GM18867 (cell line): ENCODE data around the gene ATPAF2.

Experiments
- ATAC-seq: cut with Tn5 transposase; IDR thresholded peaks from one replicate; pipeline ENCODE4 v1.9.1; 2021; ENCODE audit warnings: mild to moderate bottlenecking, moderate library complexity; ENCODE audit not compliant: unreplicated experiment

ATPAF2 gene

DNA sequence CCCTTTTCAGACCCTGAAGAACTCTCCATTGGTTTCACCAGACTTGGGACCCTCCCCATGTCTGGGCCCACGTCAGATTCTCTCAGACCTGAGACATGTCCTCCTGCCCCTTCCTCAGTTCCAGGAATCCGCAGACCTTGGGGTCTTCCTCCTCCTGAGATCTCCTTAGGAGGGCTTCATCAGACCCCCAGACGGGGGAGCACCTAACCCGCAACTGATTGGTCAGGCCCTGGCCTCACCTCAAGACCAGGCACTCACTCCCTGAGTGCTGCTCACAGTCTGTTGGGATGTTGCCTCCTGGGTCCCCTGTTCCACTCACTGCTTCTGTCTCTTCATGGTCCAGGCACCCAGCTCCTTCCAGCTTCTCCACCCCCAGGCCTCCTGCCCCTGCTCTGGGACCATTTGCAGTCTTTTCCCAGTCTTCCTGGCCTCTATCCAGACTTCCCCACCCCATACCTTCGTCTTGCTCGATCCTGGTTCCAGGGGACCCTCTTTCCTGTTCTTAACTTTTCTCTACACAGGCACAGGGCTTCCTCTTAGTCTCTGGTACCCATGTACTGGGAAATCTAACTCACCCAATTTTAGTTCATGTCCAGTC lies 1.4 kb upstream of the ATPAF2 start:
- no peak for ATAC-seq

DNA sequence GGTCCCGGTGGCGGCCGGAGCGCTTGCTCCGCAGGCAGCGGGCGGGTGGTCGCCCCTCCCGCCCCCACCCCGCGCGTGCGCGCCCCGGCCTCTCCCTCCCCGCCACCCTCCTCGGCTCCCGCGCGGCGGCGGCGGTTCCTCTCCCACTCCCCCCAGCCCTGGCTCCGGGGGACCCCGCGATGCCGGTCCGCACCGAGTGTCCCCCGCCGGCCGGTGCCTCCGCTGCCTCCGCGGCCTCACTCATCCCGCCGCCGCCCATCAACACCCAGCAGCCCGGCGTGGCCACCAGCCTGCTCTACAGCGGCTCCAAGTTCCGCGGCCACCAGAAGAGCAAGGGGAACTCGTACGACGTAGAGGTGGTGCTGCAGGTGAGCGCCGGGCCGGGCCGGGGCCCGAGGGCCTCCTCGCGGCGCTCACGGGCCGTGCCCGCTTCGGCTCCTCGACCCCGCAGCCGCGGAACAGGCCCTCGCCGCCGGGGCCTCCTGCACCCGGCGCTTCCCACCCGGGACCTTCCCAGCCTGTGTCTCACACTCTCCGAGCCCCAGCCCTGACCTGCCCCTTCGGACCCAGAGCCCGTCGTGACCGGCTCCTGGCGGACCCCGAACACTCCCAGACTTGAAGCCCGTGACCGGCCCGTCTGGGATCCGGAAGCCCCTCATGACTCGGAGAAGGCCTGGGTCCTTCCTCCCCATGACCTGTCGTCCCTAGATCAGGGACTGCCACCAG lies 730 bp upstream of the ATPAF2 start:
- peak; percentile 33 for ATAC-seq

DNA sequence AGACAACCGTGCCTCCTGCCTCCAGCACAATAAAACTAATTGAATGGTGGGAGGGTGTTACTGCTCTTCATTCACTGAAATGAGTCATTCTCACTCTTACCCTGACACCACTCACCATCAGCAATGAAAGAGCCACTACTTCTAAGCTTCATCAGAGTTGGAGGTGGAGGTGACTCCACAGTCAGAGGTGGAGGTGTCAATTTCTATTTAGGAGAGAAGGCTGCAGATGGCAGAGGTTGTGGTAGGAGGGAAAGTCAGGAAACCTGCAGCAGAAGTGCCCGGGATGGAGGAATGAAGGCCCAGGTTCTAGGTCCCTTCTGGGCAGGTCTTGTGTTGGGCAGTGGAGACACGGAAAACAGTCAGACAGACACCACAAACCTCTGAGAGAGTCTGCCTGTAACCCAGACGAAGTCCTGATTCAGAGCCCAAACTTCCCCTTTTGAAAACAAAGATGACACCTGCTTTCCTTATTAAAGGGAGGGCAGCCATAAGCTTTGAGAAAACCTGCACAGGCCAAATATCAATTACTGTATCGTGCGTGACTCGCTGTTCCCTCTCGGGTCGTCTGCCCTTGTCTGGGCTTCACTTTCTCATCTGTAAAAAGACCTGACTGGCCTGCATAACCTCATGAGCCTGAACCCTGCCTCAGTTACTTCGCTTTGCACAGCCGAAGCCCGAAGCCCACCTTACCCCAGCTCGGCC lies 668 bp downstream of the ATPAF2 start:
- no peak for ATAC-seq

DNA sequence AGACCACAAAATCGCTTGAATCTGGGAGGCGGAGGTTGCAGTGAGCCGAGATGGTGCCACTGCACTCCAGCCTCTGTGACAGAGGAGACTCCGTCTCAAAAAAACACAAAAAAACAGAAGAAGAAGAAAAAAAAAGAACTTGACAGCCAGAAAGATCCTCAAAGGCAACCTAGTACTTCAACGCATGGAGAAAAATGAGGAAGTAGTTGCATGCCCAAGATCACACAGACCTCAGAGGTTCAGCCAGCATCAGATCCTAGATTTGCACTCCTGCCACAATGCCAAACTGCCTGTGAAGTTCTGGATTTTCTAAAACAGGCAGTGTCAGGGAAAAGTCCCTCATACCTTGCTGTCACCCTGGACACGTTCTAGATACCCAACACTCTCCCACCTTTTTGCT lies 1.5 kb downstream of the ATPAF2 start:
- no peak for ATAC-seq

DNA sequence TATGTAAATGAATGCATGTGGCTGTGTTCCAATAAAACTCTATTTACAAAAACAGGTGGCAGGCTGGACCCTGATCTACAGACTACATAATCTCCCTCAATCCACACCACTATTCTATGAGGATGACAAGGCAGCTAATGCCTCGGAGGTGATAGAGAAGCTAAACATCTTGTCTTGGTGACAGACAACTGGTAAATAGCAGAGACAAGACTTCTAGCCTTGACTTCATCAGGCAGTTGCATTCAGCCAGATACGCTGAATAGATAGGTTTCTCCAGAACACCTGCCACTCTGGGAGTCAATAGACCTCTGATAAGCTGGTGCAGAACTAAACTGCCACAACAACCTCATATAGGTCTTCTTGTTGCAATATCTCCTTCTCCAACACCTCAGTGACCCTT lies 3.3 kb downstream of the ATPAF2 start:
- no peak for ATAC-seq

DNA sequence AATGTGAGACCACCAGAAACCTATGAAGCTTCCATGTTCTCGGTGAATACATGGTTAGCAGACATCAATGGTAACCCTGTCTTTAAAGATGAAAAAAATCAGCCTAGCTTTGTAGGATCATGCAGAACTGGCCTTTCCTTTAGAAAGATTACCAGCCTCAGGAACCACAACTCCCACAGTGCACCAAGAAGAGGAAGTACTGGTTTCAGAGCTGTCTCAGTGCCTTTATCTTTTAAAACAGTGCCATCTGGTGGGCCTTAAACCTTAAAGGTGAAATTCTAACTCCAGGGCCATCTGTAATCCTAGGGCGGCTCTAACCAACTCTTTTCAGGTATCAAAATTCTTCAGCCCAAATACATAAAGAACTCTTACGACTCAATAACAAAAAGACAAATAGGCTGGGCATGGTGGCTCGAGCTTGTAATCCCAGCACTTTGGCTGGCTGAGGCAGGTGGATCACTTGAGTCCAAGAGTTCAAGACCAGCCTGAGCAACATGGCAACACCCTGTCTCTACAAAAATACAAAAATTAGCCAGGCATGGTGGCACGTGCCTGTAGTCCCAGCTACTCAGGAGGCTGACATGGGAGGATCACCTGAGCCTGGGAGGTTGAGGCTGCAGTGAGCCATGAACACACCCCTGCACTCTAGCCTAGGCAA lies 5.4 kb downstream of the ATPAF2 start:
- ATAC-seq: peak; percentile 65

DNA sequence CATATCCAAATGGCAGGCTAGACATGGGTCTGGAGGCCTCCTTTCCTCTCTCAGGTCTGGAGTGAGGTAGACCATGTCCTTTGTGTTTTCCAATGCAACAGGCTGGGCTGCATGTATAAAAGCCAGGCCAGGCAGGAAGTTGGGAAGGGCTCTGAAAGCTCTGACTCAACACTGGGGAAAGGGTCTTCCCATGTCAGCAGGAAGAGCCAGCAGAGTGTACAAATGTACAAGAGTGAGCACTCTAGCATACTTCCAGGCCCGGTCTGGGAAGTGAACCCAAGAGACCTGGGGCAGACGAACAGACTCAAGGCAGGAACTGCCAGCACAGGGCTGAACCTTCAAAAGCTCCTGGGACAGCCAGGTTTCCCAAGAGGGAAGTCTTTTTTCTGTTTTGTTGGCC lies 7.0 kb downstream of the ATPAF2 start:
- ATAC-seq: no peak

DNA sequence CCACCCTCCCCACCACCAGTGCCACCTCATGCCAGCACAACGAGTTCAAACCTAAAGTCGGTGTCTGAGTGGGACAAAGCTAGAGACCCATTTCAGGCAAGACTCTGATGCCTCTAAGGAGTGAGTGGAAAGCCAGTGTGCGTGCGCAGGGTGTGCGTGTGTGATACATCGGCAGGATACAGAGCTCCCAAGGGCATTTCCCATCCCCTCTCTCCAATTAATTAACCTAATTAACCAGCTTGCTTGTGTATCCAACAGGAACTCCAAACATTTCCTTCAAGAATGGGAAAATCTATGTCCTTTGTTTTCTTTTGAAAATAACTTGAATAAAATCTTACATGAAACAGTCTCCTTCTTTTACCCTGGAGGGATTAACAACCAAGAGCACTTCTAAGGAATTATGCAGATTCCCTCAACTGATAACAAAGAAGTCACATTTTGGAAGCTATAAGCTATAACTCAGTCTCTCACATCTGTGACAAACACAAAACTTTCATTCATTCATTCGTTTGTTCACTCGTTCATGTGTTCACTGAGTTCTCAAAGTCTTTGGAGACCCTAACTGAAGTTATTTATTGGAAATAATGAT lies 9.9 kb downstream of the ATPAF2 start:
- ATAC-seq: no peak

DNA sequence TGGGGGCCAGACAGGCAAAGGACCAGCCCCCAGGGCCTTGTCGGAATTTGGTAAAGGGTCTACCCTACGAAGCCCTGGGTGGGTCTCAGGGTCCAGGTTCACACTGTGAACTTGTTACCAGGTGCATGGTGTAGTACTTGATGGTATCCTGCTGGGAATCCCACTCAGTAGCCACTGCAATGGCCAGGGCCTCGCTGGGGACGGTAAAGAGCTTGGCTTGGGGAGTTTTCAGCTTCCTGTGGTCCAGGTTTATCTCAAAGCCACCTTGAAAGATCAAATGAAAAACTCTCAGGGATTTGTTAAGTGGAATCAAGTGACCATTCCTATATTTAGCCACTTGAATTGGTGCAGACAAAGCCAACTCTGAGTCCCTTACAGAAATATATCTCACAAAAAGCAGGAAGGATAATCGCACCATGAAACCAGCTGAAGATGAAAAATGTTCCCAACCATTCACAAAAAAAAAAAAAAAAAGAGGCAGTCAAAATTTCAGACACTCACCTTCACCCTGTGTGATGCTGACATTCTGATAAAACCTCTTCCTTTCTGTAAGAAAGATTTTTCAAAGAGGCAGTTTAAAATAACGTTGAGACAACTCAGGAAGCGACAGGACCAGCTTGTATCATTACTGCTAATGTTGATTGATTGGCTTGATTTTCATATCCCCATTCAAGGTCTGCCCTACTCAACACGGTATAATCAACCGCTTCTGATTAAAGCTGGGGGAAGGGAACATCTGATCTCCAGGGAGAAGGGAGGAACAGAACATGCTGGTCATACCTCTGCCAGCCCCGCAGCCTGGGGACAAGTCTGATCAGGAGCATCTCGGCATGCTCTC lies 10.6 kb downstream of the ATPAF2 start:
- ATAC-seq: no peak

DNA sequence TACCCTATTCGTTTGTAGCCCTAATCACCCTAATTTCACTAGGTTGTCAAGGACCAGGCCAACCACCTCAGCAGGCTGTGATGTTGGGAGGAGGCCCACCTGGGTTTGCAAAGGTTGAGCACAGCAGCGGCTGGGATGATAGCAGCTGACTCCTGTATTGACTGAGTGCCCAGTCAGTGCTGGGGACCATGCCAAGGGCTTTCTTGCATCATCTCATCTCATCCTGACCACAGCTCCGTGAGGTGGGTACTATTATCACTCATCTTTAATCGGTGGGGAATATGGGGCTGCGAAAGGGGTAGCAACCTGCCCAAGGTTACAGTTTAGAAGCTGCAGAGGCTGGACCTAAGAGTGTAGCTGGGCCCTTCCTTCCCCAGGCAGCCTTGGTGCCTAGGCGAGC lies 11.7 kb downstream of the ATPAF2 start:
- no peak for ATAC-seq

DNA sequence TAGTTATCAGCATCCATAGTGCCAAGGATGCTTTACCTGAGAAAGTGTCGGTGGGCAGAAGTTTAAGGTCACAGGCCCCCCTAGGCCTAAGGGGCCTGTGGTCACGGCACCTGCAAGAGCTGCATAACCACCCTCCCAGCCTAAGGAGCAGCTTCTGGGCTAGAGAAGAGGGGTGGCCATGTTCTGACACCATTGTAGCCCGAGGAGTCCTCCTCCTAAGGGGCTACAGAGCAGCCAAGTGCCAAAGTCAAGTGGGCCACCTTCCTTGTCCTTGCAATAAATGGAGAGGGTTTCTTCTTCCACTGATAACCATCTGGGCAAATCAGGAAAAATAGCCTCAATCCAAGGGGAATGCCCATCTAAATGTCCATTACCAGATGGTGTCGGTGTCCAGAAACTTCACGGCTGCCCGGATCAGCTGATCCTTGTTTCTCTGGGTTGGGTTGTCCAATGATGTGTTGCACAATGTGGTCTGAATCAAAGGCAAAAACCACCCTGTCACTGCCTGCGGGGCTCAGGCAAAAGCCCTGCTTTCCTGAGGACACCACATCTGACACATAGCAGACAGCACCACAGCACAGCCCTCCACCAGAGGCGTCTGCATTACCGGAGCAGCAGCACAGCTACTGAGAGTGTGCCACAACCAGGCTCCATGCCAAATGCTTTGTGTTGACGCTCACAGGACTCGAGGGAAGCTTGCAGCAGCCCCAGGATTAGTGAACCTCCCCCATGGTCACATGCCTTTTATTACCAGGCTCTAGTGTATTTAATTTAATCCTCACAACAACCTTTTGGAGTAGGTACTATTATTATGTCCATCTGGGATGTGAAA lies 12.8 kb downstream of the ATPAF2 start:
- peak; percentile 38 for ATAC-seq

DNA sequence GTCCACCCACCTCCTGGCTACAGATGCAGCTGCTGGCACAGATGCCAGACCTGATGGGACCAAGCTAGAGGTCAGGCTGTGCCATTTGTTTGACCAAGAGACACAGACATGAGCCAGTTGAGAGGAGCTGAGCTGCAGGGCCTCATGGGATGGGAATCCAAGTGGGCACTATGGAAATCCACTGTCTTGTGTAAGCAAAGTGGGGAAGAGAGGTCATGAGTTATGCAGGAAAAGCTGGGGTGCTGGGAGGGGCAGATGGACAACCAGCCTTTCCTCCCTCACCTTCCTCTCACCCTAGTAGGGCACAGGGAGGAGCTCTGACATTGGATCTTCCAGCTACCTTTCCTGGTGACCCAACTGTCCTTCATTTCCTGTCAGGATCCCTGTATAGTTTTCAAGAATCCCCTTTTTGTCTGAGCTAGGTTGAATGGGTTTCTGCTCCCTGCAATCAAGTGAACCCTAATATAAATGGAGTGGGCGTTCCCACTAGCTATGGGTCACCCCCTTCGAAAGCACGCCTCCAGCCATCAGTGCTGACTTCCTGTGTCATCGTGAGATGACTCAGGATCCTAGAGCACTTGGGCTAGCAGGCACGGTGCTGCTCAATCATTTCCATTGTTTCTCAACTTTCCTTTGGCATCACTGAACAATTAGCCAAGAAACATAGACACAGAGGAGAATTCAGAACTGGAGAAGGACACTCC lies 13.6 kb downstream of the ATPAF2 start:
- peak; percentile 90 for ATAC-seq

DNA sequence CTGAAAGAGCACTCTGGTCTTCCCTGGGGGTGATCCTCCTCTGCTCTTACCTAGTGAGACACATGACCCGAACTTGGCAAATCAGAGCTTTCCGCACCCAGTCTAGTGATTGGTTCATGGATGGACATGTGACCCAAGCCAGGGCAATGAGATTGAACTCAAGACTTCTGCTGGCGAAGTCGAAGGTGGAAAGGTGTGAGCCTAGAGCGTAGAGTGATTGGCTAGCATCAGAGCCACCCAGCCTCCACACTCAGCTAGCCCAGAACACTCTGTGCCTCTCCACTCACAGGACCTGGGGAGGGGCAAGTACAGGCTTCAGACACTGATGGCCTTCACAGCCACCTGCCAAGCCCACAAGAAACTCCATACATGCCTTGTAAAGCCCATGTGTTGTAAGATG lies 17.6 kb downstream of the ATPAF2 start:
- ATAC-seq: no peak

DNA sequence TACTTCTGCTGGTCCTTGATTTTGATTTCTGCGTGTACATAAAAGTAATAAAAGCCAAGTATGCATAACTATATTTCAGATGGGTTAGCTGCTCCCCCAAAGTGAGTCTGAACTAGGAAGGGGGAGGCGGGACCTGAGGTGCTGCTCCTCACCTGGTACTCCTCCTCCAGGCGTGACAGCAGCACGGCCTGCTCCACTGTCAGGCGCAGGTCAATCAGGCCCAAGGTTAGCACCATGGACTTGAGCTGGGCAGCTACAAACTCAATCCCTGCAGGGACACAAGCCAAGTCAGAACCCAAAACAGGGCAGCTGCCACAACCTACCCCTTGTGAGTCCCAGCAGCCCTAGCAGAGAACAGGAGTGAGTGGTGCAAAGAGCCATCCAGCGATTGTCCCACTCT lies 18.0 kb downstream of the ATPAF2 start:
- no peak for ATAC-seq

DNA sequence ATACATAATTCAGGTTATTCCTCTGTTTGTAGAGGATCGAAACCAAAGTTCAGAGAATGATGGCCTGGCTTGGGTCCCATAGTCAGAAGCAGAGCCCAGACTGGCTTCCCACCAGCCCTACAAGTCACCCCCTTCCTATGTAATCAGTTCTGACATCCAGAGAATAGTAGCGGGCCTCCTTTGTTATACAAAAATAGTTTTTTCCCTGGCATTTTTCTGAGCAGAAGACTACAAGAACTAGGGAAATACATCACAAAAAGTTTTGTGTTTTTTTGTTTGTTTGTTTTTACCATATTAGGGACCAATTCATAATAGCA lies 19.2 kb downstream of the ATPAF2 start:
- no peak for ATAC-seq

DNA sequence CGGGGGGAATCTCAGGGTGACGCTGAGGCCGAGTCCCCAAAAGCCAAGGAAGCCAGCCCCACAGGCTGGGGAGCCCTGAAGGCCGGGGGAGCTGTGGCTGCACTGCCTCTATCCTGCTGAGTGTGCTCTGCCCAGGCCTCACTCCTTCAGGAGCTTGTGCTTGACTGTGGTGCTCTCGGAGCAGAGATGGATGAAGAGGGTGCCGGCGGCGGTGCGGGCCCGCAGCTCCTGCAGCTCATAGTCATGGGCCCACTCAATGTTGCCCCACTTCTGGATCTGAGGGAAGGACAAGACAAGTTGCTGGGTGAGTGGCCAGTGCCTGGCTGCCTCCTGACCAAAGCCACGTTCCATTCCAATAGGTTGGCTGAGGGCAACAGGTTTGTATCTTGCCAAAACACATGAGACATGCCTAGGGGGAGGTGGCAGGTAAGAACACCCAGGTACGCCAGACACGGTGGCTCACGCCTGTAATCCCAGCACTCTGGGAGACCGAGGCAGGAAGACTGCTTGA lies 20.5 kb downstream of the ATPAF2 start:
- ATAC-seq: no peak

DNA sequence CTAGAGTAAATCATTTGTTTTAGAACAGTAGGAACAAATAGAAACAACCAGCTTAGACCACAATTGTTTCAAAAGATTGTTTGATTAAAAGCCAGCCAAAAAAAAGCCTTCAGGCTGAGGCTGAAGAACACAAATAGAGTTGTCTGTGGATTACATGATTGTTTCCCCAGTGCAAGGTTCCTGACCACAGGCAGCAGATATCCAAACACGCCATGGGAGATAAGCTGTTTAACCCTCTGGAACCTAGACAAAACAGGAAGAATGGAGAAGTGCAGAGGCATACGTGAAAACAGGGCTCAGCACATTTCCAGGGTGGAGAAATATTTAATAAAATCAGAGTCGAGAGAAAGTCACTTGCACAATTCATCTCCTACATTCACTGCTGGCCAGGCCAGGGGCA lies 21.0 kb downstream of the ATPAF2 start:
- no peak for ATAC-seq

DNA sequence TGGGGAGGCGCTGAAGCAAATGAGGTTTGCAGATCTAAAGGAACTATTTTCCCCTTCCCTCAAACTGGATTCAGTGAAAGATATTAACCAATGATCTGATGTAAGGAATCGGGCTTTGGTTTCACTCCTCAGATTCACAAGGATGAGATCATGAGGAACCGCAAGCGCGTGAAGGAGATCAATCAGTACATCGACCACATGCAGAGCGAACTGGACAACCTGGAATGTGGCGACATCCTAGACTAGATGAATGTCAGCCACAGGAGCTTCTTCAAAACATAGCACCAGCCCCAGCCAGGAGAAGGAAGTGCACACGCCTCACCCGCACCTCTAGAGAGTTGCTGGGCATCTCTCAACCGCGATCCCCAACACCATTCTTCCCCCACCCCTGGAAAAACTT lies 22.5 kb downstream of the ATPAF2 start:
- ATAC-seq: no peak

DNA sequence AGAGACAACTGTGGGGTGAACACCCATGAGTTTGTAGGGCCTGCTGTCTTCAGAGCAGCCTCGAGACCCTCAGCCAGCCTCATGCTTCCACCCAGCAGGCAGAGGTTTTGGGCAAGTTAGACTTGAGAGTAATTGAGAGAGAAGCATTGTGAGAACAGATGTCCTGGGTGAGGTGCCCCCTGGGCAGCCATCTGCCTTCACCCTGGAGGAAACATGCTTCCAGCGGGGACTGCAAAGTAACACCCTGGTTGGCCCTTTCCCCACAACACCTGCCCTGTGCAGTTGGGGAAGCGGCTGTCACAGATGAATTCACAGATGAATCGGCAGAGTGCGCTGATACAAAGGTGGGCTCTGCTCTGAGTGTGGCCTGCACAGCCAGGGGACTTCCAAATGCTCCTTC lies 23.4 kb downstream of the ATPAF2 start:
- ATAC-seq: no peak
